OCI-LY7 (cell line): ENCODE results near the gene PPHLN1. TPM values are rescaled to one million over a fixed set of nuclear protein-coding genes. Genes with fewer than 3 reads are reported as not detected.

Experiments used
- microRNA-seq: library from miRNA; unstranded; fragments of <30 nt; microRNA quantifications from one replicate; pipeline ENCODE4 v1.2.0, GENCODE V29; 2022; ENCODE audit warnings: borderline replicate concordance
- small RNA-seq: library from RNA; depleted of rRNA; stranded (forward); fragments of <200 nt; gene quantifications from one replicate; pipeline ENCODE3, GENCODE V24; 2014
- total RNA-seq, 2 experiments: library from RNA; depleted of rRNA in 1 of 2; stranded (reverse); fragments of >200 nt in 1 of 2; shearing (Covaris generic) in 1 of 2; gene quantifications; 2 replicates each; pipeline ENCODE4 v1.2.3, GENCODE V29; 2014 to 2022

PPHLN1 gene
- total RNA-seq, 2 experiments from 2014 or later = 95.3 to 97.6 TPM

Small RNA genes lying within 50 kb of the gene (microRNA-seq; reads per million reads assigned to microRNA genes)
- not detected for gene MIR7851

Small RNA genes lying within 50 kb of the gene (small RNA-seq; reads per million reads assigned to genes)
- not detected for gene MIR7851
- not detected for gene RF00019
- gene RF00090 = not detected
- gene RNU6-249P = not detected

Other genes starting within 250 kb of the PPHLN1 start
- 7.9 and 9.0 TPM in 2 replicates for gene GXYLT1, start 181.3 kb upstream of the PPHLN1 start, total RNA-seq (2014; rRNA removed; shearing (Covaris generic))
- 11.1 and 11.4 TPM in 2 replicates for gene GXYLT1, start 181.3 kb upstream of the PPHLN1 start, total RNA-seq (2022)
- gene YAF2, start 87.9 kb upstream of the PPHLN1 start, total RNA-seq (2014; rRNA removed; shearing (Covaris generic)) = 13.7 and 16.2 TPM in 2 replicates
- 32.9 and 43.6 TPM in 2 replicates for gene YAF2, start 87.9 kb upstream of the PPHLN1 start, total RNA-seq (2022)
- 25.7 and 29.7 TPM in 2 replicates for gene ZCRB1, start 73 bp upstream of the PPHLN1 start, total RNA-seq (2014; rRNA removed; shearing (Covaris generic))
- 56.0 and 68.5 TPM in 2 replicates for gene ZCRB1, start 73 bp upstream of the PPHLN1 start, total RNA-seq (2022)